SU-DHL-6 (cell line): ENCODE measurements around the gene EPS8L1.
A peak's percentile ranks its signal among the peaks of the same experiment; 100 is the strongest.

Experiments used
- H2AFZ ChIP-seq: fragments of 200-600 bp; sonication (generic); 2 replicates; pipeline ENCODE4 v1.6.1; 2014; ENCODE audit warnings: low read depth, mild to moderate bottlenecking, moderate library complexity, mixed read lengths, antibody characterized with exemption, low read length; ENCODE audit not compliant: severe bottlenecking
- H3F3A ChIP-seq: fragments of 200-600 bp; shearing (Covaris generic); 2 replicates; pipeline ENCODE4 v1.6.0; 2016; ENCODE audit warnings: antibody characterized with exemption, mild to moderate bottlenecking; ENCODE audit not compliant: insufficient read depth
- H3K27ac ChIP-seq: fragments of 200-600 bp; sonication (generic); 2 replicates; pipeline ENCODE4 v1.5.1; 2016; ENCODE audit warnings: low read depth, mild to moderate bottlenecking, low read length, moderate library complexity, mixed read lengths
- H3K27me3 ChIP-seq: fragments of 200-600 bp; sonication (generic), shearing (Covaris generic); 2 replicates; pipeline ENCODE4 v1.6.0; 2014; ENCODE audit warnings: mild to moderate bottlenecking, low read length
- H3K36me3 ChIP-seq: fragments of 200-600 bp; sonication (generic); 2 replicates; pipeline ENCODE4 v1.6.1; 2014; ENCODE audit warnings: mild to moderate bottlenecking, low read length, mixed read lengths
- H3K4me2 ChIP-seq: fragments of 300-600, 200-600 bp; shearing (Covaris generic), sonication (generic); 2 replicates; pipeline ENCODE4 v1.6.0; 2014; ENCODE audit warnings: low read length, low read depth, mild to moderate bottlenecking; ENCODE audit not compliant: poor library complexity, severe bottlenecking
- H3K4me3 ChIP-seq: fragments of 200-600 bp; sonication (generic); 2 replicates; pipeline ENCODE4 v1.5.1; 2014; ENCODE audit warnings: antibody characterized with exemption, low read length, mild to moderate bottlenecking, mixed read lengths; ENCODE audit not compliant: insufficient read depth, poor library complexity, severe bottlenecking
- H3K79me2 ChIP-seq: fragments of 200-600 bp; sonication (generic); 2 replicates; pipeline ENCODE4 v1.6.1; 2014; ENCODE audit warnings: mild to moderate bottlenecking, low read length, moderate library complexity; ENCODE audit not compliant: insufficient read depth
- H3K9ac ChIP-seq: fragments of 200-600 bp; sonication (generic); 2 replicates; pipeline ENCODE4 v1.7.0; 2014; ENCODE audit warnings: mild to moderate bottlenecking, low read length
- H3K9me2 ChIP-seq: fragments of 200-600 bp; sonication (generic); replicated peaks from 2 replicates; pipeline ENCODE4 v1.6.1; 2014; ENCODE audit warnings: low read length; ENCODE audit not compliant: insufficient read depth
- H3K9me3 ChIP-seq: fragments of 200-600 bp; sonication (generic); 2 replicates; pipeline ENCODE4 v1.6.1; 2014; ENCODE audit warnings: low read length, mixed read lengths; ENCODE audit not compliant: insufficient read depth
- H4K20me1 ChIP-seq: fragments of 200-600 bp; sonication (generic); 2 replicates; pipeline ENCODE4 v1.6.1; 2014; ENCODE audit warnings: low read depth, mild to moderate bottlenecking, antibody characterized with exemption, low read length, moderate library complexity, mixed read lengths
- CTCF ChIP-seq: fragments of 200-600 bp; sonication (generic); IDR thresholded peaks from one replicate; pipeline ENCODE4 v1.5.1; 2017; ENCODE audit warnings: antibody characterized with exemption, mild to moderate bottlenecking, low read length, moderate library complexity; ENCODE audit not compliant: insufficient read depth, poor library complexity, severe bottlenecking
- EZH2phosphoT487 ChIP-seq: fragments of 200-600 bp; sonication (generic), shearing (Covaris generic); conservative IDR thresholded peaks from 2 replicates; pipeline ENCODE4 v1.6.1; 2018; ENCODE audit warnings: mild to moderate bottlenecking, antibody characterized with exemption, low read length, moderate library complexity, mixed read lengths

Gene EPS8L1

GRCh38 chr19:55117663-55118391 is 42.2 kb downstream of the EPS8L1 start:
- TF ChIP-seq CTCF: no peak
- no peaks in the 10 kb centered on the region for H3K9me3 ChIP-seq
- H3K9me2 ChIP-seq: no peaks in the 10 kb centered on the region
- peak overlapping the region; percentile 64 for H3K9ac ChIP-seq
- peak overlapping the region; percentile 42 for H3K27ac ChIP-seq
- H4K20me1 ChIP-seq: no peaks in the 10 kb centered on the region
- H3K4me2 ChIP-seq: peak overlapping the region; percentile 93
- peak overlapping the region; percentile 79 for H2AFZ ChIP-seq
- H3K4me3 ChIP-seq: peak overlapping the region; percentile 72
- no peaks in the 10 kb centered on the region for H3K27me3 ChIP-seq
- H3K79me2 ChIP-seq: peaks cover 40% of the 10 kb centered on the region
- no peaks in the 10 kb centered on the region for H3K36me3 ChIP-seq
- H3F3A ChIP-seq: peaks cover 16% of the 10 kb centered on the region

DNA sequence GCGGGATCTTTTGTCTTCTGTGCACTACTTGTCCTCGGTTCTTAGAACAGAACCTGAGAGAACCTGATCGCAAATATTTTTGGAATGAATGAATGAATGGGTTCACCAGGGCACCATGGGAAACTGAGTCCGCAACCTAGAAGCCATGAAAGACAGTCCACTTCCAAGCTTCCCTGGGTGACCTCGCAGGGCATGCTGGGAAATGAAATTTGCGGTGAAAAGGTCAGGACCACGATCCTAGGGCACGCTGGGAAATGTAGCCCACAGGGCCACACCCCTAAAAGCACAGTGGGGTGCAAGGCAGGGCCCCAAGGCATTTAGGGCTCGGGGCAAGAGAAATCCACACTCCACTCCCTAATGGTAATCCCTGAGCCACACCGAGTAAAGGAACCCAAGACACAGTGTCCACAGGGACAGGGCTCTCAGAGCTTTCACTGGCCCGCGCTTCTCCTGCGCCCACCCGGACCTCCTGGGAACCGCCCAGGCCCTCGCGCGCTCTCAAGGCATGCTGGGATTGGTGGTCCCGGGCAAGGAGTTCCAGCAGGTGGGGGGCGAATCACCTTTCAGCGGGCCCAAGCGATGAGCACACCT is 42.8 kb downstream of the EPS8L1 start:
- Histone ChIP-seq H3K9me2 (no peaks in the 10 kb centered on the region), H3K9ac (peak overlapping the region; percentile 64)

DNA sequence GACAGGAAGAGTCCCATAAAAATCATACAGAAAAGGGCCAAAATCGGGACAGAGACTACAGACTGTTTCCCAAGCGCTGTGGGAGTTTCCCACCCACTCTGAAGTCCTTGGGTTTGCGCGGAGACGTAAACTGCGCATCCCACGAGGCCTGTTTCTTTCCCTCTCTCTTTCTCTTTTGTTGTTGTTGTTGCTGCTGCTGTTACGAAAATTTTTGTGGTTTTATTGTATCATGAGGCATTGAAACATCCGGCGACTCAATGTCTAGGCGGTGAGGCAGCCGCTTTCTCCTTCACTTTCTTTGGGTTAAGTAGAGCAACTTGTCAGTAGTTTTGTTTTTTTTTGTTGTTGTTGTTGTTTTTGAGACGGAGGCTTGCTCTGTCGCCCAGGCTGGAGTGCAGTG is 43.4 kb downstream of the EPS8L1 start:
- no peak overlapping the region for H2AFZ ChIP-seq
- H3K9me3 ChIP-seq: no peaks in the 10 kb centered on the region
- H3K4me2 ChIP-seq: no peak overlapping the region
- no peak overlapping the region for H3K9ac ChIP-seq
- TF ChIP-seq EZH2phosphoT487 (no peak), CTCF (no peak)
- no peaks in the 10 kb centered on the region for H3K36me3 ChIP-seq
- H4K20me1 ChIP-seq: no peaks in the 10 kb centered on the region
- no peaks in the 10 kb centered on the region for H3K9me2 ChIP-seq
- H3K27me3 ChIP-seq: no peaks in the 10 kb centered on the region
- H3K79me2 ChIP-seq: peaks cover 30% of the 10 kb centered on the region
- no peak overlapping the region for H3K4me3 ChIP-seq
- H3K27ac ChIP-seq: no peak overlapping the region
- peaks cover 11% of the 10 kb centered on the region for H3F3A ChIP-seq

More for the DNA sequence above, 42.8 kb downstream of the EPS8L1 start:
- Histone ChIP-seq H3K27me3 (no peaks in the 10 kb centered on the region), H3F3A (peaks cover 14% of the 10 kb centered on the region), H3K9me3 (no peaks in the 10 kb centered on the region), H3K27ac (peak overlapping the region; percentile 42), H3K4me3 (peak overlapping the region; percentile 72), H3K79me2 (peaks cover 33% of the 10 kb centered on the region), H3K36me3 (no peaks in the 10 kb centered on the region), H2AFZ (peak overlapping the region; percentile 79), H3K4me2 (peak overlapping the region; percentile 93), H4K20me1 (no peaks in the 10 kb centered on the region)
- TF ChIP-seq EZH2phosphoT487 (no peak), CTCF (no peak)
